Neural progenitor cell (in vitro differentiated cells): ENCODE measurements around the gene GDI1. TPM values are rescaled to one million over a fixed set of nuclear protein-coding genes. Genes with fewer than 3 reads are reported as not detected.
A peak's percentile ranks its signal among the peaks of the same experiment; 100 is the strongest.

Experiments
- DNase-seq: peaks from one replicate; pipeline ENCODE4 v3.0.0-alpha.2; 2016; ENCODE audit warnings: low spot score
- H2AFZ ChIP-seq: fragments of 200-600 bp; sonication (generic); replicated peaks from 2 replicates; pipeline ENCODE4 v1.6.1; 2016; ENCODE audit warnings: antibody characterized with exemption
- H3F3A ChIP-seq: fragments of 200-600 bp; sonication (generic); 2 replicates; pipeline ENCODE4 v1.6.1; 2016; ENCODE audit warnings: antibody characterized with exemption, low read depth
- H3K27ac ChIP-seq: fragments of 200-600 bp; sonication (generic); 2 replicates; pipeline ENCODE4 v1.5.1; 2016; ENCODE audit warnings: mild to moderate bottlenecking
- H3K27me3 ChIP-seq: fragments of 200-600 bp; sonication (generic); 2 replicates; pipeline ENCODE4 v1.6.1; 2016; ENCODE audit warnings: mild to moderate bottlenecking, moderate library complexity
- H3K36me3 ChIP-seq: fragments of 200-600 bp; sonication (generic); 2 replicates; pipeline ENCODE4 v1.5.1; 2016
- H3K4me1 ChIP-seq: fragments of 200-600 bp; sonication (generic); 2 replicates; pipeline ENCODE4 v1.6.1; 2016; ENCODE audit warnings: mixed run types
- H3K4me2 ChIP-seq: fragments of 200-600 bp; sonication (generic); 2 replicates; pipeline ENCODE4 v1.6.1; 2016
- H3K4me3 ChIP-seq: fragments of 200-600 bp; sonication (generic); 2 replicates; pipeline ENCODE4 v1.5.1; 2016
- H3K79me2 ChIP-seq: fragments of 200-600 bp; sonication (generic); 2 replicates; pipeline ENCODE4 v1.6.1; 2016; ENCODE audit warnings: low read depth
- H3K9ac ChIP-seq: fragments of 200-600 bp; sonication (generic); 2 replicates; pipeline ENCODE4 v1.6.1; 2016
- H3K9me3 ChIP-seq: fragments of 200-600 bp; sonication (generic); 2 replicates; pipeline ENCODE4 v1.5.1; 2016; ENCODE audit warnings: low read depth
- H4K20me1 ChIP-seq: fragments of 200-600 bp; sonication (generic); 2 replicates; pipeline ENCODE4 v1.6.1; 2016; ENCODE audit warnings: low read depth
- H3K27ac Mint-ChIP-seq: 3 replicates; pipeline ENCODE4 v1.8.0; 2021; ENCODE audit warnings: mixed read lengths
- H3K27me3 Mint-ChIP-seq: 2 replicates; pipeline ENCODE4 v1.8.0; 2022; ENCODE audit warnings: low read depth, mild to moderate bottlenecking, inconsistent platforms, moderate library complexity, mixed read lengths; ENCODE audit not compliant: insufficient read depth
- H3K36me3 Mint-ChIP-seq: 3 replicates; pipeline ENCODE4 v1.8.0; 2021; ENCODE audit warnings: mixed read lengths
- H3K4me1 Mint-ChIP-seq: 3 replicates; pipeline ENCODE4 v1.8.0; 2021; ENCODE audit warnings: mixed read lengths
- H3K4me3 Mint-ChIP-seq: 3 replicates; pipeline ENCODE4 v1.8.0; 2021; ENCODE audit warnings: mild to moderate bottlenecking, moderate library complexity, mixed read lengths
- H3K9me3 Mint-ChIP-seq: 3 replicates; pipeline ENCODE4 v1.8.0; 2020; ENCODE audit warnings: mixed read lengths
- EZH2 ChIP-seq: fragments of 200-600 bp; sonication (generic); IDR thresholded peaks from 2 replicates; pipeline ENCODE4 v1.6.1; 2017; ENCODE audit warnings: antibody characterized with exemption, mild to moderate bottlenecking, moderate library complexity
- EZH2phosphoT487 ChIP-seq: fragments of 200-600 bp; sonication (generic); IDR thresholded peaks from 2 replicates; pipeline ENCODE4 v1.6.1; 2017; ENCODE audit warnings: antibody characterized with exemption
- total RNA-seq: library from RNA; depleted of rRNA; stranded (reverse); fragments of >200 nt; gene quantifications from 2 replicates; pipeline ENCODE4 v1.2.3, GENCODE V29; 2015; ENCODE audit warnings: low replicate concordance
- TF ChIP-seq, protein P1 (sequence below): fragments of 200-600 bp; sonication (generic); IDR thresholded peaks from 2 replicates; pipeline ENCODE4 v1.5.1; 2017; ENCODE audit warnings: antibody characterized with exemption, mild to moderate bottlenecking

GDI1 gene
- total RNA-seq, 1 donor from 2014 or later = 119 TPM

- Mint-ChIP-seq H3K27ac (no peak overlapping the region), H3K4me1 (peaks cover 5% of the 10 kb centered on the region), H3K27me3 (peaks cover 6% of the 10 kb centered on the region), H3K9me3 (peaks cover 25% of the 10 kb centered on the region), H3K36me3 (no peaks in the 10 kb centered on the region), H3K4me3 (no peak overlapping the region)
- H3K9ac ChIP-seq = no peak overlapping the region
- no peaks in the 10 kb centered on the region for H3K79me2 ChIP-seq
- no peak overlapping the region for H2AFZ ChIP-seq
- no peaks in the 10 kb centered on the region for H3K4me1 ChIP-seq
- H3K27me3 ChIP-seq = no peaks in the 10 kb centered on the region
- no peak overlapping the region for H3K4me2 ChIP-seq
- no peaks in the 10 kb centered on the region for H3K9me3 ChIP-seq
- H3K27ac ChIP-seq = no peak overlapping the region
- no peak overlapping the region for H3K4me3 ChIP-seq
- no peaks in the 10 kb centered on the region for H3K36me3 ChIP-seq
- DNase-seq = no peak
- no peaks in the 10 kb centered on the region for H4K20me1 ChIP-seq
- TF ChIP-seq EZH2 = no peak
- no peak for TF ChIP-seq EZH2phosphoT487
- TF ChIP-seq, protein P1, sequence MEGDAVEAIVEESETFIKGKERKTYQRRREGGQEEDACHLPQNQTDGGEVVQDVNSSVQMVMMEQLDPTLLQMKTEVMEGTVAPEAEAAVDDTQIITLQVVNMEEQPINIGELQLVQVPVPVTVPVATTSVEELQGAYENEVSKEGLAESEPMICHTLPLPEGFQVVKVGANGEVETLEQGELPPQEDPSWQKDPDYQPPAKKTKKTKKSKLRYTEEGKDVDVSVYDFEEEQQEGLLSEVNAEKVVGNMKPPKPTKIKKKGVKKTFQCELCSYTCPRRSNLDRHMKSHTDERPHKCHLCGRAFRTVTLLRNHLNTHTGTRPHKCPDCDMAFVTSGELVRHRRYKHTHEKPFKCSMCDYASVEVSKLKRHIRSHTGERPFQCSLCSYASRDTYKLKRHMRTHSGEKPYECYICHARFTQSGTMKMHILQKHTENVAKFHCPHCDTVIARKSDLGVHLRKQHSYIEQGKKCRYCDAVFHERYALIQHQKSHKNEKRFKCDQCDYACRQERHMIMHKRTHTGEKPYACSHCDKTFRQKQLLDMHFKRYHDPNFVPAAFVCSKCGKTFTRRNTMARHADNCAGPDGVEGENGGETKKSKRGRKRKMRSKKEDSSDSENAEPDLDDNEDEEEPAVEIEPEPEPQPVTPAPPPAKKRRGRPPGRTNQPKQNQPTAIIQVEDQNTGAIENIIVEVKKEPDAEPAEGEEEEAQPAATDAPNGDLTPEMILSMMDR = no peak
- peaks cover 3% of the 10 kb centered on the region for H3F3A ChIP-seq
Measured at GRCh38 chrX:154481911-154482601, 45.1 kb downstream of the GDI1 start.

GRCh38 chrX:154482786-154483185, 45.8 kb downstream of the GDI1 start:
- Mint-ChIP-seq H3K27ac (no peak overlapping the region), H3K4me3 (no peak overlapping the region), H3K9me3 (peaks cover 23% of the 10 kb centered on the region), H3K36me3 (peaks cover under 1% of the 10 kb centered on the region), H3K4me1 (peaks cover 5% of the 10 kb centered on the region), H3K27me3 (peaks cover 6% of the 10 kb centered on the region)
- Histone ChIP-seq H3K79me2 (no peaks in the 10 kb centered on the region), H3K27ac (no peak overlapping the region), H3K4me3 (no peak overlapping the region), H3K4me2 (no peak overlapping the region), H3K9me3 (no peaks in the 10 kb centered on the region), H3F3A (peaks cover 3% of the 10 kb centered on the region), H3K36me3 (no peaks in the 10 kb centered on the region), H3K27me3 (no peaks in the 10 kb centered on the region), H2AFZ (no peak overlapping the region), H3K4me1 (no peaks in the 10 kb centered on the region), H3K9ac (no peak overlapping the region), H4K20me1 (no peaks in the 10 kb centered on the region)
- no peak for DNase-seq
- TF ChIP-seq, protein P1 = no peak

DNA sequence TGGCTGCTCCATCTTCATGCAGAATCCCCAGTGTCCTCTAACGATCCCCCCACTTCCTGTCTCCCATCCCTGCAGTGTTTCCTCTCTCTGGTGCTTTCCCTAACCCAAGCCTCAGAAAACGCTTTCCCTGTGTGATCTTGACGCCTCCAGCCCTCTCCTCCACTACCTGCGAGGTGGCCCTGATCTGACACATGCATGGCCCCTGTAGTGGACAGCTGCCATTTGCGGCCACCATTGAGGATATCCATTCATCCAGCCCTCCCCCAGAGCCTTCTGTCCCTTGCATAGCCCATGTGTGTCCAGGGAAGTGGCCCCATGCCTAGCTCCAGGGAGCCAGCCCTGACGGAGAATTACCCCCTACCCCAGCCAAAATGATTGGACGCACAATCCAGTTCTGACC, 46.4 kb downstream of the GDI1 start:
- Mint-ChIP-seq H3K27ac (no peak overlapping the region), H3K4me1 (peaks cover 5% of the 10 kb centered on the region), H3K9me3 (peaks cover 20% of the 10 kb centered on the region), H3K36me3 (peaks cover 4% of the 10 kb centered on the region), H3K4me3 (peak overlapping the region; percentile 36), H3K27me3 (peaks cover 6% of the 10 kb centered on the region)
- H3K9ac ChIP-seq = no peak overlapping the region
- H3K4me3 ChIP-seq = no peak overlapping the region
- no peaks in the 10 kb centered on the region for H3K27me3 ChIP-seq
- no peaks in the 10 kb centered on the region for H3K79me2 ChIP-seq
- H3K36me3 ChIP-seq = no peaks in the 10 kb centered on the region
- H4K20me1 ChIP-seq = no peaks in the 10 kb centered on the region
- H3F3A ChIP-seq = peaks cover 3% of the 10 kb centered on the region
- no peak overlapping the region for H3K27ac ChIP-seq
- no peaks in the 10 kb centered on the region for H3K9me3 ChIP-seq
- H3K4me1 ChIP-seq = no peaks in the 10 kb centered on the region
- H2AFZ ChIP-seq = no peak overlapping the region
- no peak for DNase-seq
- TF ChIP-seq, protein P1 = no peak
- TF ChIP-seq EZH2 = no peak
- TF ChIP-seq EZH2phosphoT487 = no peak
- H3K4me2 ChIP-seq = no peak overlapping the region
